ENCODE measurements around the gene ETS1.

ETS1 gene

GRCh38 chr11:128505449-128506065 is 81.8 kb downstream of the ETS1 start:
- no peaks in the 10 kb centered on the region for H3K9me3 ChIP-seq (ENCODE audit: control insufficient read depth, insufficient read depth, low read depth, low read length)
- POLR2A ChIA-PET: no interaction called here
- no peak overlapping the region for H3K4me3 ChIP-seq (ENCODE audit: low read depth, low read length)
- no peaks in the 10 kb centered on the region for H3K36me3 ChIP-seq (ENCODE audit: control insufficient read depth in 2 of 2, insufficient read depth in 1 of 2, low read length in 2 of 2)
- H3K27ac ChIP-seq (ENCODE audit: extremely low read depth, low read depth, low read length): no peak overlapping the region
- TF ChIP-seq ZNF639 (tag by site-specific recombination; IDR thresholded peaks at IDR 0.05): no peak
- TF ChIP-seq ZNF488 (tag by site-specific recombination; IDR thresholded peaks at IDR 0.05): no peak
- TF ChIP-seq ATF2 (tag by site-specific recombination; IDR thresholded peaks at IDR 0.05; ENCODE audit: low read depth): no peak
- no peak for TF ChIP-seq ZNF837 (tag by site-specific recombination; IDR thresholded peaks at IDR 0.05)
- TF ChIP-seq ZNF239 (tag by site-specific recombination; IDR thresholded peaks at IDR 0.05): no peak
- no peak for TF ChIP-seq ZNF280C (tag by site-specific recombination; IDR thresholded peaks at IDR 0.05)
- TF ChIP-seq ZNF16 (tag by site-specific recombination; IDR thresholded peaks at IDR 0.05; ENCODE audit: low read depth): no peak
- TF ChIP-seq BCL11B (tag by site-specific recombination; IDR thresholded peaks at IDR 0.05; ENCODE audit: low read depth): no peak
- TF ChIP-seq ZNF518A (tag by site-specific recombination; conservative IDR thresholded peaks at IDR 0.05; ENCODE audit: low read depth): no peak
- CTCF ChIA-PET: interaction anchor here (0.7 to 1.3 kb wide), 4 partner anchors 126 to 348 kb away, joined by 3 to 5 read pairs (median 4); no protein-coding TSS in a partner anchor
- peaks cover 2% of the 10 kb centered on the region; the same call in 1 of the 2 replicates for H3K4me1 ChIP-seq (ENCODE audit: control insufficient read depth, insufficient read depth, low read length)

- no peak overlapping the region for H3K27ac ChIP-seq (ENCODE audit: extremely low read depth, low read depth, low read length)
- POLR2A ChIA-PET: no interaction called here
- peaks cover 2% of the 10 kb centered on the region; the same call in 1 of the 2 replicates for H3K4me1 ChIP-seq (ENCODE audit: control insufficient read depth, insufficient read depth, low read length)
- no peaks in the 10 kb centered on the region for H3K9me3 ChIP-seq (ENCODE audit: control insufficient read depth, insufficient read depth, low read depth, low read length)
- TF ChIP-seq ZNF394 (tag by site-specific recombination; IDR thresholded peaks at IDR 0.05; ENCODE audit: borderline replicate concordance) (no peak), ZNF514 (tag by site-specific recombination; IDR thresholded peaks at IDR 0.05) (no peak), ZNF792 (tag by site-specific recombination; IDR thresholded peaks at IDR 0.05) (no peak), ZEB2 (tag by site-specific recombination; IDR thresholded peaks at IDR 0.05) (no peak), GLIS1 (tag by site-specific recombination; IDR thresholded peaks at IDR 0.05) (no peak), PATZ1 (tag by site-specific recombination; IDR thresholded peaks at IDR 0.05) (no peak), ZNF830 (tag by site-specific recombination; IDR thresholded peaks at IDR 0.05; ENCODE audit: low read depth) (no peak), HOXC10 (CRISPR knock-in tag; IDR thresholded peaks at IDR 0.05) (no peak)
- no peak overlapping the region for H3K4me3 ChIP-seq (ENCODE audit: low read depth, low read length)
- no peaks in the 10 kb centered on the region for H3K36me3 ChIP-seq (ENCODE audit: control insufficient read depth in 2 of 2, insufficient read depth in 1 of 2, low read length in 2 of 2)
- CTCF ChIA-PET: no interaction called here
Measured at GRCh38 chr11:128504486-128504885, 82.9 kb downstream of the ETS1 start.

Data from HEK293 (cell line).